MM.1S (cell line): ENCODE measurements around the gene INO80.

ENCODE experiments used
- DNase-seq: peaks from one replicate; pipeline ENCODE4 v3.0.0-alpha.2; 2015
- H2AFZ ChIP-seq: fragments of 300-600 bp; sonication (generic); 2 replicates; pipeline ENCODE4 v1.6.0; 2016; ENCODE audit warnings: antibody characterized with exemption, low read length
- H3F3A ChIP-seq: fragments of 300-600 bp; sonication (generic); 2 replicates; pipeline ENCODE4 v1.6.1; 2016; ENCODE audit warnings: mild to moderate bottlenecking, antibody characterized with exemption, low read length, moderate library complexity, mixed read lengths; ENCODE audit not compliant: insufficient read depth
- H3K27ac ChIP-seq: fragments of 300-600 bp; sonication (generic); 2 replicates; pipeline ENCODE4 v1.5.1; 2016; ENCODE audit warnings: mild to moderate bottlenecking, low read length
- H3K27me3 ChIP-seq: fragments of 300-600 bp; sonication (generic); replicated peaks from 2 replicates; pipeline ENCODE4 v1.6.0; 2016; ENCODE audit warnings: low read length; ENCODE audit not compliant: insufficient read depth
- H3K36me3 ChIP-seq: fragments of 300-600 bp; sonication (generic); replicated peaks from 2 replicates; pipeline ENCODE4 v1.6.1; 2016; ENCODE audit warnings: mild to moderate bottlenecking, low read length, mixed read lengths; ENCODE audit not compliant: insufficient read depth
- H3K4me1 ChIP-seq: fragments of 300-600 bp; sonication (generic); 2 replicates; pipeline ENCODE4 v1.6.1; 2016; ENCODE audit warnings: low read length, mixed read lengths
- H3K4me2 ChIP-seq: fragments of 300-600 bp; sonication (generic); 2 replicates; pipeline ENCODE4 v1.6.0; 2016; ENCODE audit warnings: low read depth, low read length
- H3K4me3 ChIP-seq: fragments of 300-600 bp; sonication (generic); 2 replicates; pipeline ENCODE4 v1.5.1; 2016; ENCODE audit warnings: low read length, mixed read lengths
- H3K79me2 ChIP-seq: fragments of 300-600 bp; sonication (generic); 2 replicates; pipeline ENCODE4 v1.6.1; 2016; ENCODE audit warnings: mixed run types, low read length, mixed read lengths
- H3K9ac ChIP-seq: fragments of 300-600 bp; sonication (generic); 2 replicates; pipeline ENCODE4 v1.6.1; 2016; ENCODE audit warnings: low read length, mixed read lengths
- H3K9me2 ChIP-seq: fragments of 300-600 bp; sonication (generic); replicated peaks from 2 replicates; pipeline ENCODE4 v1.6.1; 2016; ENCODE audit warnings: mild to moderate bottlenecking, low read length, mixed read lengths; ENCODE audit not compliant: insufficient read depth
- H3K9me3 ChIP-seq: fragments of 300-600 bp; sonication (generic); replicated peaks from 2 replicates; pipeline ENCODE4 v1.6.1; 2016; ENCODE audit warnings: mild to moderate bottlenecking, low read length, mixed read lengths; ENCODE audit not compliant: insufficient read depth
- H4K20me1 ChIP-seq: fragments of 300-600 bp; sonication (generic); 2 replicates; pipeline ENCODE4 v1.6.1; 2016; ENCODE audit warnings: mild to moderate bottlenecking, low read length, moderate library complexity, mixed read lengths; ENCODE audit not compliant: insufficient read depth
- EZH2 ChIP-seq: fragments of 300-600 bp; sonication (generic); optimal IDR thresholded peaks from 2 replicates; pipeline ENCODE3; 2017; ENCODE audit warnings: low read depth, mild to moderate bottlenecking, antibody characterized with exemption, low read length, mixed read lengths
- EZH2phosphoT487 ChIP-seq: fragments of 300-600 bp; sonication (generic); IDR thresholded peaks from 2 replicates; pipeline ENCODE4 v1.6.1; 2018; ENCODE audit warnings: antibody characterized with exemption, low read length
- TF ChIP-seq, protein P1 (sequence below): fragments of 300-600 bp; sonication (generic); IDR thresholded peaks from 2 replicates; pipeline ENCODE4 v1.5.1; 2016; ENCODE audit warnings: antibody characterized with exemption, low read length, mixed read lengths

Gene INO80

DNA sequence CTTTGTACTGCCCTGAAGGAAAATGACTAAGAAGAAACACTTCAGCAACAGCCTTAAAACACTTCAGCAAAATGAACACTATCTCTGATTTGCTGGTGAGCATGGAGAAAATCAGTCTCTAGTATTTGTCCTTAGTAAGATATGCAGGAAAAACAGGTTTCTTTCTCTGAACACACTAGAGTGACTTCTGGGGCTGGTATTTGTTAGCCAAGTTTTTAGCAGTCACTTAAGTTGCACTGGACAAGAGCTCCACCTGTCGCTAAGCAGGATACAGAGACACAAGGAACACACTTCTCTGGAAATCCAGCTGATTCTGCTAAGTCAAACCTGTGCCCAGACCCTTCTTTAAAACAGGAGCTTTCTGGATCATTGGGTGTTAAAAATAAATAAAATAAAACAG lies 97.5 kb downstream of the INO80 start:
- Histone ChIP-seq H3K79me2 (peaks cover 12% of the 10 kb centered on the region), H3K4me3 (no peak overlapping the region), H3K27ac (peak overlapping the region; percentile 67; the same call in 1 of the 2 replicates), H3K9me2 (no peaks in the 10 kb centered on the region), H2AFZ (no peak overlapping the region), H3K27me3 (no peaks in the 10 kb centered on the region), H3K4me1 (peaks cover 47% of the 10 kb centered on the region), H4K20me1 (no peaks in the 10 kb centered on the region), H3F3A (peaks cover 44% of the 10 kb centered on the region), H3K4me2 (0 out of 2 replicates have a peak overlapping the region, but pooled peaks have one; percentile 38), H3K9ac (no peak overlapping the region), H3K9me3 (no peaks in the 10 kb centered on the region), H3K36me3 (no peaks in the 10 kb centered on the region; the same call in 1 of the 2 replicates)
- peak; percentile 67 for DNase-seq
- TF ChIP-seq, protein P1, sequence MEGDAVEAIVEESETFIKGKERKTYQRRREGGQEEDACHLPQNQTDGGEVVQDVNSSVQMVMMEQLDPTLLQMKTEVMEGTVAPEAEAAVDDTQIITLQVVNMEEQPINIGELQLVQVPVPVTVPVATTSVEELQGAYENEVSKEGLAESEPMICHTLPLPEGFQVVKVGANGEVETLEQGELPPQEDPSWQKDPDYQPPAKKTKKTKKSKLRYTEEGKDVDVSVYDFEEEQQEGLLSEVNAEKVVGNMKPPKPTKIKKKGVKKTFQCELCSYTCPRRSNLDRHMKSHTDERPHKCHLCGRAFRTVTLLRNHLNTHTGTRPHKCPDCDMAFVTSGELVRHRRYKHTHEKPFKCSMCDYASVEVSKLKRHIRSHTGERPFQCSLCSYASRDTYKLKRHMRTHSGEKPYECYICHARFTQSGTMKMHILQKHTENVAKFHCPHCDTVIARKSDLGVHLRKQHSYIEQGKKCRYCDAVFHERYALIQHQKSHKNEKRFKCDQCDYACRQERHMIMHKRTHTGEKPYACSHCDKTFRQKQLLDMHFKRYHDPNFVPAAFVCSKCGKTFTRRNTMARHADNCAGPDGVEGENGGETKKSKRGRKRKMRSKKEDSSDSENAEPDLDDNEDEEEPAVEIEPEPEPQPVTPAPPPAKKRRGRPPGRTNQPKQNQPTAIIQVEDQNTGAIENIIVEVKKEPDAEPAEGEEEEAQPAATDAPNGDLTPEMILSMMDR, result peak; percentile 49
- no peak for TF ChIP-seq EZH2
- TF ChIP-seq EZH2phosphoT487, result no peak

- H3K27me3 ChIP-seq, result no peaks in the 10 kb centered on the region
- no peak overlapping the region for H3K4me3 ChIP-seq
- no peaks in the 10 kb centered on the region for H3K9me3 ChIP-seq
- TF ChIP-seq, protein P1, result no peak
- TF ChIP-seq EZH2phosphoT487 (no peak), EZH2 (no peak)
- H3K4me2 ChIP-seq, result peak overlapping the region; percentile 38
- H3K4me1 ChIP-seq, result peaks cover 58% of the 10 kb centered on the region
- peak overlapping the region; percentile 9; the same call in 1 of the 2 replicates for H3K9ac ChIP-seq
- peak; percentile 69 for DNase-seq
- no peaks in the 10 kb centered on the region for H3K9me2 ChIP-seq
- H3F3A ChIP-seq, result peaks cover 50% of the 10 kb centered on the region
- peak overlapping the region; percentile 67 for H3K27ac ChIP-seq
- no peaks in the 10 kb centered on the region for H4K20me1 ChIP-seq
- H3K79me2 ChIP-seq, result peaks cover 20% of the 10 kb centered on the region
- H2AFZ ChIP-seq, result 0 out of 2 replicates have a peak overlapping the region, but pooled peaks have one; percentile 4
- no peaks in the 10 kb centered on the region; the same call in 1 of the 2 replicates for H3K36me3 ChIP-seq
Measured at GRCh38 chr15:41017066-41017735, 98.9 kb downstream of the INO80 start.

DNA sequence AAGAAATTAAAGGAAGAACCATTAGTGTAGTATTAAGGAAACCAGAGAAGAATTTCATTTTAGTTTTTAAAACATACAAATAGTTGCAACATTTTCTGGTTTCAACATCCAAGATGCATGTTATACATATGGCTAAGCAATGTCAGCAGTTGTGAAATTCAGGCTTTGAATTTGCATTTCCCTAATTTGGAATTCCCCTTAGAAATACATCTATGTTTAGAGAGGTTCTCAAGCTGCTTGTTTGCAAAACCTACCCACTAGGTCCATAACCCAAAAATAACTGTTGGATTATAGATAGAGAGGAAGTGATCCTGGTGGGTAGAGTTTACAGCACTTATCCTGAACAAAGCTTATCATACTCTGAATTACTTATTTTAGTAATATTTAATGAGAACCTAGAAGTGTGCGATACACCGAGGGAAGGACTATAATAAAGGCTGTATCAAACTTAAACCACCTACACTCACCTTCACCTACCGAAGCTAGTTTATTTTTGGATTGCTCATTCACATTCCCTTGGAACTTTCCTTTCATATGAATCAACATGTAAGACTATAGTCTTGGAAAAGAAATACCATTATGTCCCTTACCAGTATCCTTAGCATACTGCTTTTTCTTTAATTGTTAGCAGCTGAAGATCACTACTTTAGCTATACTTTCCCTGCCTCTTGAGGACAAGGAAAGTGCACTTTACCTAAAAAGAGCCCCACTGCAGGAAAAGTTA lies 102.2 kb downstream of the INO80 start:
- H3K79me2 ChIP-seq, result peaks cover 25% of the 10 kb centered on the region
- peak overlapping the region; percentile 57 for H3K4me2 ChIP-seq
- H4K20me1 ChIP-seq, result no peaks in the 10 kb centered on the region
- no peak overlapping the region for H2AFZ ChIP-seq
- H3K9me3 ChIP-seq, result no peaks in the 10 kb centered on the region
- peaks cover 48% of the 10 kb centered on the region for H3F3A ChIP-seq
- TF ChIP-seq EZH2 (no peak), EZH2phosphoT487 (no peak)
- TF ChIP-seq, protein P1, result no peak
- H3K9me2 ChIP-seq, result no peaks in the 10 kb centered on the region
- peak; percentile 85 for DNase-seq
- no peak overlapping the region; the same call in 1 of the 2 replicates for H3K4me3 ChIP-seq
- no peaks in the 10 kb centered on the region for H3K27me3 ChIP-seq
- peak overlapping the region; percentile 72 for H3K27ac ChIP-seq
- peaks cover 3% of the 10 kb centered on the region; the same call in 1 of the 2 replicates for H3K36me3 ChIP-seq
- H3K9ac ChIP-seq, result peak overlapping the region; percentile 17; the same call in 1 of the 2 replicates
- H3K4me1 ChIP-seq, result peaks cover 71% of the 10 kb centered on the region
